HL-60 (cell line): ENCODE measurements around the gene ASIC3.

Experiments used
- DNase-seq, 2 experiments: peaks; one replicate each; pipeline ENCODE4 v3.0.0-alpha.2; 2010 to 2020; ENCODE audit warnings: low read depth in 1 of 2, low spot score in 1 of 2
- H3K27ac ChIP-seq: fragments of 250-450 bp; sonication (Bioruptor Pico); replicated peaks from 2 replicates; pipeline ENCODE4 v1.5.1; 2020; ENCODE audit warnings: mild to moderate bottlenecking, moderate library complexity
- H3K27me3 ChIP-seq: fragments of 250-450 bp; sonication (Bioruptor Pico); 2 replicates; pipeline ENCODE4 v1.5.1; 2021; ENCODE audit warnings: mild to moderate bottlenecking, moderate library complexity; ENCODE audit not compliant: insufficient read depth, poor library complexity, severe bottlenecking
- H3K4me3 ChIP-seq: replicated peaks from 2 replicates; pipeline ENCODE4 v1.5.1; 2011; ENCODE audit warnings: mild to moderate bottlenecking, control low read depth, low read length; ENCODE audit not compliant: insufficient read depth
- GABPA ChIP-seq: IDR thresholded peaks from 2 replicates; pipeline ENCODE4 v1.6.1; 2012; ENCODE audit warnings: low read depth
- POLR2AphosphoS5 ChIP-seq: IDR thresholded peaks from 2 replicates; pipeline ENCODE4 v1.6.1; 2012; ENCODE audit warnings: low read depth
- SPI1 ChIP-seq: IDR thresholded peaks from 2 replicates; pipeline ENCODE4 v1.6.1; 2012; ENCODE audit warnings: low read depth, mild to moderate bottlenecking, borderline replicate concordance
- TF ChIP-seq, protein P1 (sequence below): IDR thresholded peaks from one replicate; pipeline ENCODE4 v1.5.1; 2011; ENCODE audit warnings: low read length, control low read depth, inconsistent platforms; ENCODE audit not compliant: insufficient read depth
- TF ChIP-seq, protein P2 (sequence below): IDR thresholded peaks from 2 replicates; pipeline ENCODE4 v1.6.1; 2012; ENCODE audit warnings: low read depth; ENCODE audit not compliant: insufficient replicate concordance

The ASIC3 gene

DNA sequence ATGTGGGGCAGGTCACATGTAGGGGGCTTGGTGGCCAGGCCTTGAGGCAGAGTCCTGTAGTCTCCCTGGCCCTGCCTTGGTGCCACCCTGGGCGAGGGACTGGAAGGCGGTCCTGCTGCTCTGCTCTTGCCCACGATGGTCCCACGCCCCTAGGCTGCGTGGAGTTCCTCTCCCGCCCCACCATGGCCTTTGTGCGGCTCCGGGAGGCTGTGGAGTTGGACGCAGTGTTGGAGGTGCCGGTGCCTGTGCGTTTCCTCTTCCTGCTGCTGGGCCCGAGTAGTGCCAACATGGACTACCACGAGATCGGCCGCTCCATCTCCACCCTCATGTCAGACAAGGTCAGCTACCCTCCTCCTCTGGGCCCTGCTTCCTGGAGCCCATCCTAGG, 22.2 kb downstream of the ASIC3 start:
- Histone ChIP-seq H3K4me3 (no peak overlapping the region), H3K27me3 (no peaks in the 10 kb centered on the region), H3K27ac (no peak overlapping the region)
- no peak for TF ChIP-seq POLR2AphosphoS5
- no peak for TF ChIP-seq SPI1
- TF ChIP-seq, protein P1, sequence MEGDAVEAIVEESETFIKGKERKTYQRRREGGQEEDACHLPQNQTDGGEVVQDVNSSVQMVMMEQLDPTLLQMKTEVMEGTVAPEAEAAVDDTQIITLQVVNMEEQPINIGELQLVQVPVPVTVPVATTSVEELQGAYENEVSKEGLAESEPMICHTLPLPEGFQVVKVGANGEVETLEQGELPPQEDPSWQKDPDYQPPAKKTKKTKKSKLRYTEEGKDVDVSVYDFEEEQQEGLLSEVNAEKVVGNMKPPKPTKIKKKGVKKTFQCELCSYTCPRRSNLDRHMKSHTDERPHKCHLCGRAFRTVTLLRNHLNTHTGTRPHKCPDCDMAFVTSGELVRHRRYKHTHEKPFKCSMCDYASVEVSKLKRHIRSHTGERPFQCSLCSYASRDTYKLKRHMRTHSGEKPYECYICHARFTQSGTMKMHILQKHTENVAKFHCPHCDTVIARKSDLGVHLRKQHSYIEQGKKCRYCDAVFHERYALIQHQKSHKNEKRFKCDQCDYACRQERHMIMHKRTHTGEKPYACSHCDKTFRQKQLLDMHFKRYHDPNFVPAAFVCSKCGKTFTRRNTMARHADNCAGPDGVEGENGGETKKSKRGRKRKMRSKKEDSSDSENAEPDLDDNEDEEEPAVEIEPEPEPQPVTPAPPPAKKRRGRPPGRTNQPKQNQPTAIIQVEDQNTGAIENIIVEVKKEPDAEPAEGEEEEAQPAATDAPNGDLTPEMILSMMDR = no peak
- TF ChIP-seq GABPA = no peak
- TF ChIP-seq, protein P2, sequence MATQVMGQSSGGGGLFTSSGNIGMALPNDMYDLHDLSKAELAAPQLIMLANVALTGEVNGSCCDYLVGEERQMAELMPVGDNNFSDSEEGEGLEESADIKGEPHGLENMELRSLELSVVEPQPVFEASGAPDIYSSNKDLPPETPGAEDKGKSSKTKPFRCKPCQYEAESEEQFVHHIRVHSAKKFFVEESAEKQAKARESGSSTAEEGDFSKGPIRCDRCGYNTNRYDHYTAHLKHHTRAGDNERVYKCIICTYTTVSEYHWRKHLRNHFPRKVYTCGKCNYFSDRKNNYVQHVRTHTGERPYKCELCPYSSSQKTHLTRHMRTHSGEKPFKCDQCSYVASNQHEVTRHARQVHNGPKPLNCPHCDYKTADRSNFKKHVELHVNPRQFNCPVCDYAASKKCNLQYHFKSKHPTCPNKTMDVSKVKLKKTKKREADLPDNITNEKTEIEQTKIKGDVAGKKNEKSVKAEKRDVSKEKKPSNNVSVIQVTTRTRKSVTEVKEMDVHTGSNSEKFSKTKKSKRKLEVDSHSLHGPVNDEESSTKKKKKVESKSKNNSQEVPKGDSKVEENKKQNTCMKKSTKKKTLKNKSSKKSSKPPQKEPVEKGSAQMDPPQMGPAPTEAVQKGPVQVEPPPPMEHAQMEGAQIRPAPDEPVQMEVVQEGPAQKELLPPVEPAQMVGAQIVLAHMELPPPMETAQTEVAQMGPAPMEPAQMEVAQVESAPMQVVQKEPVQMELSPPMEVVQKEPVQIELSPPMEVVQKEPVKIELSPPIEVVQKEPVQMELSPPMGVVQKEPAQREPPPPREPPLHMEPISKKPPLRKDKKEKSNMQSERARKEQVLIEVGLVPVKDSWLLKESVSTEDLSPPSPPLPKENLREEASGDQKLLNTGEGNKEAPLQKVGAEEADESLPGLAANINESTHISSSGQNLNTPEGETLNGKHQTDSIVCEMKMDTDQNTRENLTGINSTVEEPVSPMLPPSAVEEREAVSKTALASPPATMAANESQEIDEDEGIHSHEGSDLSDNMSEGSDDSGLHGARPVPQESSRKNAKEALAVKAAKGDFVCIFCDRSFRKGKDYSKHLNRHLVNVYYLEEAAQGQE = no peak
- no peak for DNase-seq

DNA sequence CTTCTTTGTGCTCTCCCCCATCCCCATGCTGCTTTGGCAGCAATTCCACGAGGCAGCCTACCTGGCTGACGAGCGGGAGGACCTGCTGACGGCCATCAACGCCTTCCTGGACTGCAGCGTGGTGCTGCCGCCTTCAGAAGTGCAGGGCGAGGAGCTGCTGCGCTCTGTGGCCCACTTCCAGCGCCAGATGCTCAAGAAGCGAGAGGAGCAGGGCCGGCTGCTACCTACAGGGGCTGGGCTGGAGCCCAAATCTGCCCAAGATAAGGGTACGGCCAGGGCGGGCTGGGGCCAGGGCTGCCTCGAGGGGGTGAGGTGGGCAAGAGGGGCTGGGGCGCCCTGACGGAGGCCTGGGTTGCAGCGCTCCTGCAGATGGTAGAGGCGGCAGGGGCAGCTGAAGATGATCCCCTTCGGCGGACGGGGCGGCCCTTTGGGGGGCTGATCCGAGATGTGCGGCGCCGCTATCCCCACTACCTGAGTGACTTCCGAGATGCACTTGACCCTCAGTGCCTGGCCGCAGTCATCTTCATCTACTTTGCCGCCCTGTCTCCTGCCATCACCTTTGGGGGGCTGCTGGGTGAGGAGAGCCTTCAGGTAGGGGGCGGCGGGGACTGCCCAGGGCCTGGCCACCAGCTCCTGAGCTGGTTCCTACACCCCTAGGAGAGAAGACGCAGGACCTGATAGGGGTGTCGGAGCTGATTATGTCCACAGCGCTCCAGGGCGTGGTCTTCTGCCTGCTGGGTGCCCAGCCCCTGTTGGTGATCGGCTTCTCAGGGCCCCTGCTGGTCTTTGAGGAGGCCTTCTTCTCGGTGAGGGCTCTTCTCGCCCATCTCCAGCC, 22.9 kb downstream of the ASIC3 start:
- TF ChIP-seq, protein P1 = no peak
- TF ChIP-seq GABPA (no peak), SPI1 (no peak), POLR2AphosphoS5 (no peak)
- TF ChIP-seq, protein P2 = no peak
- DNase-seq = no peak
- no peaks in the 10 kb centered on the region for H3K27me3 ChIP-seq
- no peak overlapping the region for H3K4me3 ChIP-seq
- H3K27ac ChIP-seq = no peak overlapping the region

DNA sequence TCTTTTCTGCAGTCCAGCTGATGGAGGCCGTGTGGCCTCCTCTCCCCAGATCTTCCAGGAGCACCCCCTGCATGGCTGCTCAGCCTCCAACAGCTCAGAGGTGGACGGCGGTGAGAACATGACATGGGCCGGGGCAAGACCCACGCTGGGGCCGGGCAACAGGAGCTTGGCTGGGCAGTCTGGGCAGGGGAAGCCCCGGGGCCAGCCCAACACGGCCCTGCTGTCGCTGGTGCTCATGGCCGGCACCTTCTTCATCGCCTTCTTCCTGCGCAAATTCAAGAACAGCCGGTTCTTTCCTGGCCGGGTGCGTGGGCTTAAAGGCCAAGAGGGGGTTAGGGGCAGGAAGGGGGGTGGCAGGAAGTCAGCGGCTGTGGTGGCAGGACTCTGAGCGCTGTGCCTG, 25.7 kb downstream of the ASIC3 start:
- Histone ChIP-seq H3K27me3 (no peaks in the 10 kb centered on the region), H3K4me3 (no peak overlapping the region), H3K27ac (no peak overlapping the region)
- no peak for DNase-seq
- TF ChIP-seq, protein P2 = no peak
- TF ChIP-seq GABPA (no peak), SPI1 (no peak), POLR2AphosphoS5 (no peak)
- TF ChIP-seq, protein P1 = no peak
